IMR-90 (cell line): Measurements from ENCODE around the gene TLR9. TPM values are rescaled to one million over a fixed set of nuclear protein-coding genes. Genes with fewer than 3 reads are reported as not detected.

Experiments
- ATAC-seq: fragments of 200-7000 bp; cut with Tn5 transposase; 2 replicates; pipeline ENCODE4 v1.9.1; 2020; ENCODE audit warnings: low read depth, mild to moderate bottlenecking, moderate library complexity
- BruUV-seq: library from RNA; stranded (reverse); fragments of 400-500 nt; replicated peaks from 2 replicates; lab custom pipeline; 2021; lab: Mats Ljungman, UMichigan
- CTCF ChIA-PET: fragments of 300-600 bp; formaldehyde crosslinking; extraction: SDS; loops from one replicate; lab custom pipeline; 2021; ENCODE audit warnings: antibody characterized with exemption; lab: Yijun Ruan, JAX
- POLR2A ChIA-PET: fragments of 300-600 bp; sonication (Branson Sonifier 250); formaldehyde crosslinking; loops from one replicate; lab custom pipeline; 2022; ENCODE audit warnings: antibody characterized with exemption; ENCODE audit not compliant: unreplicated experiment; lab: Charles Lee
- DNase-seq: peaks from one replicate; pipeline ENCODE4 v3.0.0; 2013
- H2AFZ ChIP-seq: replicated peaks from 2 replicates; pipeline ENCODE3; 2013; ENCODE audit warnings: low read length, mild to moderate bottlenecking; ENCODE audit not compliant: poor library complexity
- H2AK5ac ChIP-seq: 2 replicates; pipeline ENCODE4 v1.6.1; 2013; ENCODE audit warnings: low read depth, low read length, inconsistent platforms
- H2AK9ac ChIP-seq: replicated peaks from 2 replicates; pipeline ENCODE3; 2013; ENCODE audit warnings: mild to moderate bottlenecking, low read depth, low read length, moderate library complexity; ENCODE audit not compliant: poor library complexity
- H2BK120ac ChIP-seq: 2 replicates; pipeline ENCODE4 v1.6.1; 2013; ENCODE audit warnings: low read depth, low read length, inconsistent platforms
- H2BK15ac ChIP-seq: 3 replicates; pipeline ENCODE4 v1.6.1; 2013; ENCODE audit warnings: low read depth, low read length, inconsistent platforms
- H2BK20ac ChIP-seq: 2 replicates; pipeline ENCODE4 v1.6.1; 2013; ENCODE audit warnings: low read depth, mild to moderate bottlenecking, inconsistent platforms, low read length, moderate library complexity
- H2BK5ac ChIP-seq: 2 replicates; pipeline ENCODE4 v1.6.1; 2013; ENCODE audit warnings: mild to moderate bottlenecking, low read depth, low read length, inconsistent platforms; ENCODE audit not compliant: poor library complexity, severe bottlenecking
- H3K14ac ChIP-seq: replicated peaks from 2 replicates; pipeline ENCODE4 v1.6.1; 2013; ENCODE audit warnings: low read depth, low read length, inconsistent platforms
- H3K18ac ChIP-seq: 2 replicates; pipeline ENCODE4 v1.6.1; 2013; ENCODE audit warnings: low read depth, low read length, control low read depth
- H3K23ac ChIP-seq: 2 replicates; pipeline ENCODE4 v1.6.1; 2013; ENCODE audit warnings: low read depth, low read length, inconsistent platforms
- H3K27ac ChIP-seq: 2 replicates; pipeline ENCODE4 v1.5.1; 2013; ENCODE audit warnings: mild to moderate bottlenecking, control low read depth, low read length; ENCODE audit not compliant: insufficient read depth
- H3K27me3 ChIP-seq: 2 replicates; pipeline ENCODE4 v1.6.1; 2013; ENCODE audit warnings: low read length; ENCODE audit not compliant: control insufficient read depth, insufficient read depth
- H3K36me3 ChIP-seq: 2 replicates; pipeline ENCODE4 v1.6.1; 2013; ENCODE audit warnings: low read length, mixed read lengths; ENCODE audit not compliant: control insufficient read depth, insufficient read depth
- H3K4ac ChIP-seq: 2 replicates; pipeline ENCODE4 v1.6.1; 2013; ENCODE audit warnings: low read depth, low read length, inconsistent platforms
- H3K4me1 ChIP-seq: 2 replicates; pipeline ENCODE4 v1.6.1; 2013; ENCODE audit warnings: low read length, mixed read lengths; ENCODE audit not compliant: control insufficient read depth, insufficient read depth
- H3K4me2 ChIP-seq: 2 replicates; pipeline ENCODE4 v1.6.1; 2013; ENCODE audit warnings: low read depth, mild to moderate bottlenecking, control low read depth, low read length, moderate library complexity
- H3K4me3 ChIP-seq: 2 replicates; pipeline ENCODE4 v1.5.1; 2013; ENCODE audit warnings: low read depth, mild to moderate bottlenecking, control low read depth, low read length, moderate library complexity; ENCODE audit not compliant: insufficient read depth
- H3K56ac ChIP-seq: 2 replicates; pipeline ENCODE4 v1.6.1; 2013; ENCODE audit warnings: low read length, inconsistent platforms; ENCODE audit not compliant: insufficient read depth; ENCODE audit errors: extremely low read depth
- H3K79me1 ChIP-seq, 2 experiments: 2 replicates each; pipeline ENCODE4 v1.6.1; 2013; ENCODE audit warnings: low read length in 2 of 2, inconsistent platforms in 1 of 2, low read depth in 1 of 2
- H3K9ac ChIP-seq: 2 replicates; pipeline ENCODE4 v1.6.1; 2013; ENCODE audit warnings: low read depth, low read length, control low read depth
- H3K9me1 ChIP-seq: 2 replicates; pipeline ENCODE4 v1.6.1; 2013; ENCODE audit warnings: low read length, inconsistent platforms; ENCODE audit not compliant: insufficient read depth
- H3K9me3 ChIP-seq: 2 replicates; pipeline ENCODE4 v1.6.1; 2013; ENCODE audit warnings: low read length; ENCODE audit not compliant: control insufficient read depth, insufficient read depth
- H4K20me1 ChIP-seq: 2 replicates; pipeline ENCODE4 v1.6.1; 2013; ENCODE audit warnings: low read length, inconsistent platforms; ENCODE audit not compliant: insufficient read depth
- H4K5ac ChIP-seq: 2 replicates; pipeline ENCODE4 v1.6.1; 2013; ENCODE audit warnings: mild to moderate bottlenecking, low read depth, low read length, control low read depth
- H4K8ac ChIP-seq, 2 experiments: 2 replicates each; pipeline ENCODE4 v1.6.1; 2013; ENCODE audit warnings: low read depth in 2 of 2, low read length in 2 of 2, control low read depth in 1 of 2, inconsistent platforms in 1 of 2
- H4K91ac ChIP-seq: 2 replicates; pipeline ENCODE4 v1.6.1; 2013; ENCODE audit warnings: low read depth, low read length, inconsistent platforms; ENCODE audit not compliant: insufficient read depth
- BHLHE40 ChIP-seq: fragments of 150-350 bp; IDR thresholded peaks from 2 replicates; pipeline ENCODE4 v1.6.1; 2016; ENCODE audit warnings: mild to moderate bottlenecking, low read depth, low read length
- CEBPB ChIP-seq: IDR thresholded peaks from 2 replicates; pipeline ENCODE4 v1.6.1; 2012; ENCODE audit warnings: low read depth, low read length, improper control_type of control experiment
- CHD1 ChIP-seq: IDR thresholded peaks from 2 replicates; pipeline ENCODE4 v1.6.1; 2012; ENCODE audit warnings: low read depth, low read length, improper control_type of control experiment
- CTCF ChIP-seq: conservative IDR thresholded peaks from 2 replicates; pipeline ENCODE4 v1.5.1; 2012; ENCODE audit warnings: mild to moderate bottlenecking, low read depth, low read length, improper control_type of control experiment
- FOS ChIP-seq: fragments of 150-350 bp; IDR thresholded peaks from 2 replicates; pipeline ENCODE4 v1.6.1; 2016; ENCODE audit warnings: low read depth, low read length
- MAFK ChIP-seq: IDR thresholded peaks from 2 replicates; pipeline ENCODE4 v1.6.1; 2012; ENCODE audit warnings: low read depth, low read length, improper control_type of control experiment
- MAZ ChIP-seq: IDR thresholded peaks from 2 replicates; pipeline ENCODE4 v1.6.1; 2012; ENCODE audit warnings: low read depth, mild to moderate bottlenecking, low read length, improper control_type of control experiment, moderate library complexity, borderline replicate concordance
- MXI1 ChIP-seq: IDR thresholded peaks from 2 replicates; pipeline ENCODE4 v1.6.1; 2012; ENCODE audit warnings: low read depth, mild to moderate bottlenecking, low read length, moderate library complexity, borderline replicate concordance
- NFE2L2 ChIP-seq: fragments of 150-350 bp; IDR thresholded peaks from 2 replicates; pipeline ENCODE4 v1.6.1; 2016; ENCODE audit warnings: low read depth, mild to moderate bottlenecking, low read length
- POLR2A ChIP-seq: IDR thresholded peaks from 2 replicates; pipeline ENCODE4 v1.6.1; 2012; ENCODE audit warnings: mild to moderate bottlenecking, low read depth, low read length
- RAD21 ChIP-seq: IDR thresholded peaks from 2 replicates; pipeline ENCODE4 v1.6.1; 2012; ENCODE audit warnings: low read length, improper control_type of control experiment
- RCOR1 ChIP-seq: IDR thresholded peaks from 2 replicates; pipeline ENCODE4 v1.6.1; 2012; ENCODE audit warnings: mild to moderate bottlenecking, low read length, improper control_type of control experiment; ENCODE audit not compliant: insufficient replicate concordance
- RFX5 ChIP-seq: IDR thresholded peaks from 2 replicates; pipeline ENCODE4 v1.8.0; 2012; ENCODE audit warnings: low read depth, mild to moderate bottlenecking, low read length, moderate library complexity
- SMC3 ChIP-seq: fragments of 150-350 bp; IDR thresholded peaks from 2 replicates; pipeline ENCODE4 v1.6.1; 2016; ENCODE audit warnings: low read depth, mild to moderate bottlenecking, antibody characterized with exemption, low read length, moderate library complexity
- WGBS, 2 experiments: methylation state at CpG; one replicate each; pipeline versions ENCODE4 v1.1.5 to v1.1.7; 2013; ENCODE audit warnings: missing lambda C conversion rate in 2 of 2; ENCODE audit not compliant: insufficient read length in 1 of 2; ENCODE audit errors: extremely low coverage in 2 of 2; 5-methylcytosine and 5-hydroxymethylcytosine counted together
- dilution Hi-C: fragments of 300-500 bp; cut with HindIII; formaldehyde crosslinking; loops from one replicate; pipeline ENCODE4 v1.14.3; 2018; ENCODE audit warnings: low sequenced_read_pairs; ENCODE audit not compliant: unreplicated experiment
- in situ Hi-C: fragments of 300-500 bp; cut with MboI; formaldehyde crosslinking; loops from 3 replicates; pipeline ENCODE4 v1.14.3; 2019; ENCODE audit warnings: low sequenced_read_pairs, inconsistent platforms, mixed read lengths
- intact Hi-C: fragments of 100-400 bp; cut with micrococcal nuclease; formaldehyde crosslinking; loops from 2 replicates; pipeline ENCODE4 v1.10.0; 2022
- polyA plus RNA-seq, 3 experiments: library from polyadenylated mRNA; depleted of rRNA; stranded (reverse); fragments of >200 nt; gene quantifications; 2 replicates each; pipeline ENCODE4 v1.2.3, GENCODE V29; 2012; ENCODE audit warnings: low replicate concordance in 1 of 3
- total RNA-seq: library from RNA; depleted of rRNA; stranded (reverse); fragments of >200 nt; gene quantifications from 2 replicates; pipeline ENCODE4 v1.2.3, GENCODE V29; 2012
- TF ChIP-seq, protein P1 (sequence below): fragments of 150-350 bp; IDR thresholded peaks from 2 replicates; pipeline ENCODE4 v1.6.1; 2016; ENCODE audit warnings: low read depth, mild to moderate bottlenecking, low read length, moderate library complexity, borderline replicate concordance
- TF ChIP-seq, protein P2 (sequence below): fragments of 150-350 bp; IDR thresholded peaks from 2 replicates; pipeline ENCODE4 v1.6.1; 2017; ENCODE audit warnings: mild to moderate bottlenecking, antibody characterized with exemption, low read length, low read depth

Gene TLR9
- total and polyA plus RNA-seq, 2 of the 4 experiments (the other 2 are of a cell fraction), result not detected

- no peak for DNase-seq
- H2AFZ ChIP-seq, result no peak overlapping the region
- dilution Hi-C loops, result no loop called here
- peaks cover 16% of the 10 kb centered on the region; the same call in 1 of the 2 replicates for H4K20me1 ChIP-seq
- H4K91ac ChIP-seq, result no peak overlapping the region
- no peak overlapping the region for H4K8ac ChIP-seq
- no peak overlapping the region for H3K4me2 ChIP-seq
- TF ChIP-seq RCOR1 (no peak), BHLHE40 (no peak), MXI1 (no peak), MAFK (no peak), CEBPB (no peak), SMC3 (no peak), CHD1 (no peak), POLR2A (no peak), MAZ (no peak), CTCF (no peak), NFE2L2 (no peak), FOS (no peak), RFX5 (no peak), RAD21 (no peak)
- TF ChIP-seq, protein P1, sequence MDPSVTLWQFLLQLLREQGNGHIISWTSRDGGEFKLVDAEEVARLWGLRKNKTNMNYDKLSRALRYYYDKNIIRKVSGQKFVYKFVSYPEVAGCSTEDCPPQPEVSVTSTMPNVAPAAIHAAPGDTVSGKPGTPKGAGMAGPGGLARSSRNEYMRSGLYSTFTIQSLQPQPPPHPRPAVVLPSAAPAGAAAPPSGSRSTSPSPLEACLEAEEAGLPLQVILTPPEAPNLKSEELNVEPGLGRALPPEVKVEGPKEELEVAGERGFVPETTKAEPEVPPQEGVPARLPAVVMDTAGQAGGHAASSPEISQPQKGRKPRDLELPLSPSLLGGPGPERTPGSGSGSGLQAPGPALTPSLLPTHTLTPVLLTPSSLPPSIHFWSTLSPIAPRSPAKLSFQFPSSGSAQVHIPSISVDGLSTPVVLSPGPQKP, result no peak
- TF ChIP-seq, protein P2, sequence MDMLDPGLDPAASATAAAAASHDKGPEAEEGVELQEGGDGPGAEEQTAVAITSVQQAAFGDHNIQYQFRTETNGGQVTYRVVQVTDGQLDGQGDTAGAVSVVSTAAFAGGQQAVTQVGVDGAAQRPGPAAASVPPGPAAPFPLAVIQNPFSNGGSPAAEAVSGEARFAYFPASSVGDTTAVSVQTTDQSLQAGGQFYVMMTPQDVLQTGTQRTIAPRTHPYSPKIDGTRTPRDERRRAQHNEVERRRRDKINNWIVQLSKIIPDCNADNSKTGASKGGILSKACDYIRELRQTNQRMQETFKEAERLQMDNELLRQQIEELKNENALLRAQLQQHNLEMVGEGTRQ, result no peak
- POLR2A ChIA-PET, result interaction anchor here (0.6 kb wide), 1 partner anchor 13 kb away, joined by 3 read pairs; no protein-coding TSS in a partner anchor
- H3K4me3 ChIP-seq, result no peak overlapping the region
- H3K4ac ChIP-seq, result no peak overlapping the region
- in situ Hi-C loops, result no loop called here
- no peak overlapping the region for H3K23ac ChIP-seq
- no peak overlapping the region for H3K56ac ChIP-seq
- H3K9ac ChIP-seq, result no peak overlapping the region
- no peak overlapping the region for H2BK120ac ChIP-seq
- H2AK5ac ChIP-seq, result no peak overlapping the region
- H3K27me3 ChIP-seq, result no peaks in the 10 kb centered on the region
- intact Hi-C loops, result no loop called here
- no TSS peak for BruUV-seq
- H3K9me3 ChIP-seq, result no peaks in the 10 kb centered on the region
- H3K14ac ChIP-seq, result no peak overlapping the region
- H2BK5ac ChIP-seq, result no peak overlapping the region
- H3K18ac ChIP-seq, result no peak overlapping the region
- H3K4me1 ChIP-seq, result 0 out of 2 replicates have a peak, but pooled peaks cover 2% of the 10 kb centered on the region
- no peaks in the 10 kb centered on the region for H3K9me1 ChIP-seq
- no peak for ATAC-seq
- H2AK9ac ChIP-seq, result no peak overlapping the region
- peaks cover 20 to 62% of the 10 kb centered on the region in 2 experiments for H3K79me1 ChIP-seq
- H2BK20ac ChIP-seq, result no peak overlapping the region
- no peak overlapping the region for H4K5ac ChIP-seq
- 100% methylated on average over 1 of the region's 4 CpGs; no CpG with 5 or more reads in 1 of the 2 experiments for WGBS, 2 experiments
- H3K27ac ChIP-seq, result no peak overlapping the region
- CTCF ChIA-PET, result no interaction called here
- no peak overlapping the region for H2BK15ac ChIP-seq
- peaks cover 61% of the 10 kb centered on the region for H3K36me3 ChIP-seq
Observed at GRCh38 chr3:52259448-52259847, 34.0 kb upstream of the TLR9 start.
